Skin epidermis (tissue), 12 donors: ENCODE data around the gene BEAN1.
"Not testable (repeated sequence)": the region's sequence is repeated elsewhere in the genome, so short reads cannot be mapped to it uniquely, and the experiment has no call there.

ENCODE experiments used
- H3K27ac ChIP-seq, 21 experiments: fragments of 200-600 bp; sonication (generic) in 11 of 21; one replicate each; pipeline ENCODE4 v1.5.0; 2020; ENCODE audit warnings: mild to moderate bottlenecking in 3 of 21, inconsistent platforms in 2 of 21, moderate library complexity in 2 of 21
- H3K4me3 ChIP-seq, 7 experiments: fragments of 200-600 bp; sonication (generic) in 2 of 7; one replicate each; pipeline ENCODE4 v1.5.0; 2020; ENCODE audit warnings: inconsistent platforms in 2 of 7, mild to moderate bottlenecking in 2 of 7, moderate library complexity in 1 of 7

BEAN1 gene

GRCh38 chr16:66462912-66463311 is 35.8 kb downstream of the BEAN1 start:
- Histone ChIP-seq H3K27ac (no peak overlapping the region), H3K4me3 (no peak overlapping the region)

- H3K4me3 ChIP-seq, H3K27ac ChIP-seq: not testable (repeated sequence)
Measured at GRCh38 chr16:66465946-66466345, 38.9 kb downstream of the BEAN1 start.

DNA sequence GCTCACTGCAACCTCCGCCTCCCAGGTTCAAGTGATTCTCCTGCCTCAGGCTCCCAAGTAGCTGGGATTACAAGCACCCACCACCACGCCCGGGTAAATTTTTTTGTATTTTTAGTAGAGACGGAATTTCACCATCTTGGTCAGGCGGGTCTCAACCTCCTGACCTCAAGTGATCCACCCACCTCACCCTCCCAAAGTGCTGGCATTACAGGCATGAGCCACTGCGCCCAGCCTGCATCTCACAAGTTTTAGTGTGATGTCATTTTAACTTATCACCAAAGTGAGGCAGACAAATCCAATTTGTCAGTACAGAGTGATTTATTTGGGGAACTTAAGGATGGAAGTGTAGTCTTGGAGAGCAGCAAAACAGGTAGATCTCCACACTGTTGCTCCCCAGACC is 39.5 kb downstream of the BEAN1 start:
- H3K4me3 ChIP-seq, H3K27ac ChIP-seq: not testable (repeated sequence)

- no peak overlapping the region for H3K27ac ChIP-seq
- no peak overlapping the region for H3K4me3 ChIP-seq
Measured at GRCh38 chr16:66467611-66468010, 40.5 kb downstream of the BEAN1 start.

DNA sequence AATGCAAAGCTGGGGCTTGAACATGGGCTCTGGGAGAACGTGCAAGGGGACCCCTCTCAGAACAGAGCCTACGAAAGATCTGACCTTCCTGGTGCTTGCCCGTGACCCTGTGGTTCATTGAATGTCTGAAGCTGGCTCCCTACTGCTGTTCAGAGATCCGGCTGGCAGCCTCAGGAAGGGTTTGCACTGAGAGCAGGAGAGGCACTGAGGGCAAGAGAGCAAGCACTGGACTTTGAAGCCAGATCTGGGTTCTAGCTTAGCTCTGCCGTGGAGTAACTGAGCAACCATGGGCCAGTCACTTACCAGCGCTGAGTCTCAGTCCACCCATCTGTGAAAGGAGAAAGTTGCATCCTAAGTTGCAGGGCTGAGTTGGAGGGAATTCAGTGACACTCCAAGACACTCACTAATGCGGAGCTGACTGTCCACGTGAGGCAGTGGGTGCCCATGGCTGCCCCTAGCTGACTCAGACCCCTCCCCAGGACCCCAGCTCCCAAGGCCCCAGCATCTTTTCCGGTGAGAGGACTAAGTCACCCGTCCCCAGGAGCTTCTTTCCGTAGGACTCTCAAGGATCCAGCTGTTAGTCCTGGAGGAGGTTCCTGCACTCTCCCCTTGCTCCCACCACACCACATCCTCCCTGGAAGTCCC is 41.3 kb downstream of the BEAN1 start:
- H3K4me3 ChIP-seq: no peak overlapping the region
- H3K27ac ChIP-seq: no peak overlapping the region

GRCh38 chr16:66469291-66469946 is 42.3 kb downstream of the BEAN1 start:
- no peak overlapping the region for H3K4me3 ChIP-seq
- no peak overlapping the region for H3K27ac ChIP-seq

DNA sequence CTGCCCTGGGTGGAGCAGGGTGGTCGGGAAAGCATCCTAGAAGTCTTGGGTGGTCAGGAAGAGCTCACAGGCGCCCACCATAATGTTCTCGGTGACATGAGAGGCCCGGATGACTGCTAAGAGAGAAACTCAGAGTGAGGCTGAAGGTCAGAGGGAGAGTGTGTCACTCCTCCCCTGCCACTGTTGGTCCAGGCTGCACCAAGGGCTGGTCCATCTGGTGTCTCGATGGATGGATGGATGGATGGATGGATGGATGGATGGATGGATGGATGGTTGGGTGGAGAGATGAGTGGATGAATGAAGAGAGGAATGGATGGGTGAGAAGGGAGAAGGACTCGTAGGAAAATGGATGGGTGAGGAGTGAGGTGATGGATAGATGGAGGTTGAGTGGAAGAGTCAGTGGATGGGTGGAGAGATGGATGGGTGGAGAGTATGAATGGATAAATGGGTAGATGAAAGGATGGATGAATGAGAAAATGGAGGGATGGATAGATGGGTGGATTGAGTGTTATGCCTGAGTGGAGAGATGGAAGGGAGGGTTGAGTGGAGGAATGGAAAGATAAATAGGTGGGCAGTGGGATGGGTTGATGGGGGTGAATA is 43.0 kb downstream of the BEAN1 start:
- no peak overlapping the region for H3K27ac ChIP-seq
- H3K4me3 ChIP-seq: no peak overlapping the region

DNA sequence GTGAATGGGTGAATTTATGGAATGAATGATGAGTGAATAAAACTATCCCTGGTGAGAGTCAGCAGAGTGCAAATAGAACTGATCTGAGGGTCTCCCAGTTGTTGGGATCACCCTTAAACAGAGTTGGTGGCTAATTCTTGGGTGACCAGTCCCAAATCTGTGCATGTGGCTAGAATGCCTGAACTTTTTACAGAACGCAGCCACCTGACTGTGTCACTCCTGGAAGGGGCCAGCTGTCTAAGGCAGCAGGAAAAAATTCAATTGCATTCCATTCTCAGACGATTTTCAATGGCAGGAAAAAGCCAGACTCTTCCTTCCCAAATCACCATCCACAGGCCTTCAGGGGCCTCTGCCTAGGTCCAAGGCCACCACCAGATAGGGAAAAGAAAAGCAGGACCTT is 43.5 kb downstream of the BEAN1 start:
- no peak overlapping the region for H3K4me3 ChIP-seq
- no peak overlapping the region for H3K27ac ChIP-seq

- no peak overlapping the region for H3K4me3 ChIP-seq
- no peak overlapping the region for H3K27ac ChIP-seq
Measured at GRCh38 chr16:66471264-66471663, 44.2 kb downstream of the BEAN1 start.

GRCh38 chr16:66471716-66472393 is 44.8 kb downstream of the BEAN1 start:
- Histone ChIP-seq H3K4me3 (no peak overlapping the region), H3K27ac (no peak overlapping the region)

- no peak overlapping the region for H3K4me3 ChIP-seq
- H3K27ac ChIP-seq: no peak overlapping the region
Measured at GRCh38 chr16:66473051-66473571, 46.0 kb downstream of the BEAN1 start.

DNA sequence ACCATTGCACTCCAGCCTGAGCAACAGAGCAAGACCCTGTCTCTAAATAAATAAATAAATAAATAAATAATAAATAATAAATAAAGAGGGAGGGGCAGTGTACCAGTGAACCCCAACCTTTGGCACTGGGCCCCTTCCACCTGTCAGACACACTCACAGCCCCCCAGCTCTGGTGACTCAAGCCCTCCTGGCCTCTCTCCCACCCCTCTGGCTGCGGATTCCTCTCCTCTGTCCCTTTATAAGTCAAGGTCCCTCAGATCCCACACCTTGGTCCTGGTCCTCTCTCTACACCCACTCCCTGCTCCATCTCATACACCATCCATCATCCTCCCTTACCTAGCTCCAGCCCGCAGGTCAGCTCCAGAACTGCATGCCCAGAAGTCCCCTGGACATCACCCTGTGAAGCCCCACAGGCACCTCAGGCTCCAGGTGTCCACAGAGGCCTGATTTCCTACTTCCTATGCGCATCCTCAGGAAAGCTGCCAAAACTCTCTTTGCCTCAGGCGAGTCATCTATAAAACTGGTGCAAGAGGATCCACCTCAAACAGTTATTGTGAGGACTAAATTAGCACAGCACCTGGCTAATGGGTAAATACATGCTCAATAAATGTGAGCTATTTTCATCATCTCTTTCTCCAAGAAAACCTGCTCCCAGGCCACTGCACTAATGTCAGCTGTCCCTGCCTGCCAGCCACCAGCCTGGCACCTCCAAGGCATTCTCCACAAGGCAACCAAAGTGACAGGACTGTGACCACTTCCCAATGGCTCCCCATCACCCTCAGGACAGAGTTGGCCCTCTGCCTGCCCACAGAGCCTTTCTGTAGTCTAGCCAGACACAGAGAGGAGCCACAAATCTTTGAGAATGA is 46.8 kb downstream of the BEAN1 start:
- Histone ChIP-seq H3K27ac (no peak overlapping the region), H3K4me3 (no peak overlapping the region)

GRCh38 chr16:66474750-66475199 is 47.7 kb downstream of the BEAN1 start:
- Histone ChIP-seq H3K4me3 (no peak overlapping the region), H3K27ac (no peak overlapping the region)

GRCh38 chr16:66475232-66475631 is 48.1 kb downstream of the BEAN1 start:
- H3K27ac ChIP-seq: no peak overlapping the region
- no peak overlapping the region for H3K4me3 ChIP-seq

GRCh38 chr16:66476328-66477027 is 49.4 kb downstream of the BEAN1 start:
- Histone ChIP-seq H3K4me3 (no peak overlapping the region), H3K27ac (no peak overlapping the region)

GRCh38 chr16:66477028-66477515 is 50.0 kb downstream of the BEAN1 start:
- H3K4me3 ChIP-seq: no peak overlapping the region
- no peak overlapping the region for H3K27ac ChIP-seq

DNA sequence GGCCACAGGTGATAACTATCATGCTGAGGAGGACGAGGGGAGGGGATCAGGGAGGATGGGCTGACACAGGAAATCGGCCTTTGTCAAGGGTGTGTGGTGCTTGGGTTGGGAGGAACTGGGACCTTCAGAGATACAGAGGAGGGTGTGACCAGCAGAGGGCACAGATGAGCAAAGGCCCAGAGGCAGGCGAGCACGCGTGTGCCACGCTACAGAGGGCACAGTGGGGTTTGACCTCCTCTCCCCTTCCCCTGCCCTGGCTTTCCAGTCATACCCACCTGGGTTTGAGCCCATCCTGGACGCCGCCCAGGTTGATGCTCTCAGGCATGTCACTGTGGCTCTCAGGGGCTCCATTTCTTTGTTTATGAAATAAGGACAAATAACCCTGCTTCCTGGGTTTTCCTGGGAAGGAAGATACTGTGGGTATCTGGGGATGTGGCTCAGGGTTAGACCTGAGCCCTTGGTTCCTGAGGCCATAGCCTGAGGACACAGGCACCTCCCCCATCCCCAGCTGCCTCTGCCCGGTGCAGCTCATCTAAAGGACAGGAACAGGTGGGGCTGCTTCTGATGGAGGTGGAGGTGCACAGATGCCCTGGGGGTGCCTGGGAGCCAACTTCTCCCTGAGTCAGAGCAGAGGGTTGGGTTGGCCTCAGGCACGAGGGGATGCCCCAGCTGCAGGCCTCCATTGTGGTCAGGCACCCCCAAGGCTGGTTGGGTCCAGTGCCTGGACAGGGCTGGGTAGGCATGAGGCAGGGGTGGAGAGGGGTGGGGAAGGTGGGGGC is 51.8 kb downstream of the BEAN1 start:
- peak overlapping the region in 1 of 21 experiments; percentile 14 for H3K27ac ChIP-seq
- H3K4me3 ChIP-seq: no peak overlapping the region

- H3K4me3 ChIP-seq: no peak overlapping the region
- H3K27ac ChIP-seq: no peak overlapping the region
Measured at GRCh38 chr16:66479661-66480264, 52.7 kb downstream of the BEAN1 start.
